ENCODE measurements around the gene C5. TPM values are rescaled to one million over a fixed set of nuclear protein-coding genes. Genes with fewer than 3 reads are reported as not detected.

C5 gene
- total and polyA plus RNA-seq, 8 donors: 12.3 to 91.6 (median 77.8) TPM

DNA sequence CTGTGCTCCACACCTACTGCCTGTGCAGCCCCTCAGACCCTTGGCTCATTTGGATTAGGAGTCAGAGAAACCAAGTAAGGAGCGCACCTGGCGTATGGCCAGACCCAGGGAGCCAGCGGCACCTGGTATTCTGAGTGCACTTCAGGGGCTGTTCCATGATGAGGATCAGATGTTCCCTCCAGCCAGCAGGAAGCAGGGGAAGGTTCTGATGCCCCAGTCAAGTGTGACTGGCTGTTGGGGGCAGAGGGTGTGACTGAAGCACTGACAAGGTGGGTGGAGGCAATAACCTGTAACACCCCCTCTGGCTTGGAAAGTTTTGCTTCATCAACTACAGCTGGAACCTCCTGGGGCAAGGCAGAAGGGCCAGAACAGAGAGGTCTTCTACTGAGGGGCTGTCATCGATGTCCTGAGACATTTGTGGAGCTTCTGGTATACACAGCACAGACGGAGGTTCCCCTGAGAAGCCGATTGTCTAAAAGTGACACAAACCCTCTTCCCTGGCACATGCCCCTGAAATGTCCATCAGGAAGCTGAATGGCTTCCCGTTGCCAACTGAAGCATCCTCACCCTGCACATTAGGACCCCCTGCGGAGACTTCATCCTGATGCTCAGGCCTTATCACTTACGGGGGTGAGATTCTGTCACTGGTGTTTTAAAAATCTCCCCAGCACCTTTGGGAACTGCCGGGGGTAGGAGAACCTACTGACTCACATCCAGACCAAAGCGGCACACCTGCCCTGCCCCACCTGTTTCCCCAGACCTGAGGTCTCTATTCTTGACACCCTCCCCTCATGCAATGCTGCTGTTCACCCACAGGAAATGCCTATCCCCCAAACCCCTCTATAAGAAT is 144.5 kb downstream of the C5 start:
- ATAC-seq: no peak
- TF ChIP-seq, protein P1, sequence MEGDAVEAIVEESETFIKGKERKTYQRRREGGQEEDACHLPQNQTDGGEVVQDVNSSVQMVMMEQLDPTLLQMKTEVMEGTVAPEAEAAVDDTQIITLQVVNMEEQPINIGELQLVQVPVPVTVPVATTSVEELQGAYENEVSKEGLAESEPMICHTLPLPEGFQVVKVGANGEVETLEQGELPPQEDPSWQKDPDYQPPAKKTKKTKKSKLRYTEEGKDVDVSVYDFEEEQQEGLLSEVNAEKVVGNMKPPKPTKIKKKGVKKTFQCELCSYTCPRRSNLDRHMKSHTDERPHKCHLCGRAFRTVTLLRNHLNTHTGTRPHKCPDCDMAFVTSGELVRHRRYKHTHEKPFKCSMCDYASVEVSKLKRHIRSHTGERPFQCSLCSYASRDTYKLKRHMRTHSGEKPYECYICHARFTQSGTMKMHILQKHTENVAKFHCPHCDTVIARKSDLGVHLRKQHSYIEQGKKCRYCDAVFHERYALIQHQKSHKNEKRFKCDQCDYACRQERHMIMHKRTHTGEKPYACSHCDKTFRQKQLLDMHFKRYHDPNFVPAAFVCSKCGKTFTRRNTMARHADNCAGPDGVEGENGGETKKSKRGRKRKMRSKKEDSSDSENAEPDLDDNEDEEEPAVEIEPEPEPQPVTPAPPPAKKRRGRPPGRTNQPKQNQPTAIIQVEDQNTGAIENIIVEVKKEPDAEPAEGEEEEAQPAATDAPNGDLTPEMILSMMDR (IDR thresholded peaks at IDR 0.05): no peak
- H3K9me3 ChIP-seq: no peaks in the 10 kb centered on the region
- peaks cover 0 to 8% of the 10 kb centered on the region in 2 donors for H3K4me1 ChIP-seq
- no peak overlapping the region for H3K4me3 ChIP-seq
- intact Hi-C loops (cut with DNase I): no loop called here
- peaks cover 0 to 71% of the 10 kb centered on the region in 2 donors for H3K36me3 ChIP-seq
- no peak for DNase-seq
- H3K27me3 ChIP-seq: no peaks in the 10 kb centered on the region
- no peak overlapping the region for H3K27ac ChIP-seq

DNA sequence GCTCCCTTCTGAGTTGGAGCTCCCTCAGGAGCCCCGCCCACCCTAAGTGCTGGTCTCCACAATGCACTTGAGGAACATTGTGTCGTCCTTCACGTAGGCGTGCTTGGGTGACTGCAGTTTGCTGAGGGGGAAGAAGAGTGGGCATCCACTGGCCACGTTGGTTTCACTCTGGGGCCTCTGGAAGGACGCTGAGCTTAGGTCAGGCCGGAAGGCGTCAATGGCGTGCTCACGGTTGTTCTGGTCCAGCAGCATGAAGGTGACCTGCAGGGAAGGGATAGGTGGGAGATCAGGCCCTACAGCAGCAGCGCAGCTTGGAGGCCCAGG is 145.1 kb downstream of the C5 start:
- no peak overlapping the region for H3K4me3 ChIP-seq
- intact Hi-C loops (cut with DNase I): no loop called here
- no peaks in the 10 kb centered on the region for H3K27me3 ChIP-seq
- H3K4me1 ChIP-seq: peaks cover 0 to 4% of the 10 kb centered on the region in 2 donors
- DNase-seq (no peak), ATAC-seq (no peak)
- H3K9me3 ChIP-seq: no peaks in the 10 kb centered on the region
- peaks cover 0 to 65% of the 10 kb centered on the region in 2 donors for H3K36me3 ChIP-seq
- TF ChIP-seq, protein P1 (IDR thresholded peaks at IDR 0.05): no peak
- no peak overlapping the region for H3K27ac ChIP-seq

DNA sequence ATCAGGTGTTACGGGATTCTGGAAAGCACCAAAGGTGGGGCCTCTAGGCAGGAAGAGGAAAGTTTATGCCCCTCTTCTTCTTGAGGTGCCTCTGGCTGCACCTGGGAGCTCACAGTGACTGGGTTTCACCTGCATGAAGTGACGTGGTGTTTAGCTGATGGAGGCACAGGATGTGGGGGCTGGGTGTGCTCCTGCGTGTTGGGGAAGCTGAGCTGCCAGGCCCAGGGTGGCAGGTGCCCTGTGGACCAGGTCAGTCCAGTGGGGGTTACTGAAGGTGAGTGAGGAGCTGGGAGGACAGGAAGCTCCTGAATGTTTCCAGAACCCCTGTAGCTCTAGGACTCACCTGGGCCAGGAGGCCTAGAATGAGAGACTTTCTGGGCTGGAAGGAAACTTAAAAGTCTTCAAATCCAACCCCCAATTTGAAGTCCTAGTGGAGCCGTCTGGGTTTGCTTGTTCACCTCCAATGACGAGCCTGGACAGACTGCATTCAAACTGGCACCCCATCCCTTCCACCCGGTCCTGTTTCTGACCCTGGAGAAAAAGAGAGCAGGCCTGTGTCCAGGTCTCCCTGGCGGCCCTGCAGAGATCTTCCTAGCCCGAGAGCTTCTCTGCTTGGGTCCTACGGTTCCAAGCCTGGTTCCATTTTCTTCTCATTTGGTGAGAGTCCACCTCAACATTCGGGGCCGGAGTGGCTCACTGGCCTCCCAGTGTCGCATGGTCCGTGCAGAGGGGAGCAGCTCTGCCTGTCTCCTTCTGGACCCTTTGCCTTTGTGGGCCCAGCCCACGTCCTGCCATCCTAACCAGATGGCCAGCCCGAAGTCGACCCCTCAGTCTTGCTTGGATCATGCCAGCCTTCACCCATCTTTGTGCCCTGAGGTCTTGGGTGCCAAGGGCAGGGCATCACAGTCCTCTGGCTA is 145.8 kb downstream of the C5 start:
- Histone ChIP-seq H3K4me3 (no peak overlapping the region), H3K27ac (no peak overlapping the region), H3K4me1 (no peaks in the 10 kb centered on the region), H3K9me3 (no peaks in the 10 kb centered on the region), H3K36me3 (peaks cover 0 to 59% of the 10 kb centered on the region in 2 donors), H3K27me3 (no peaks in the 10 kb centered on the region)
- intact Hi-C loops (cut with DNase I): no loop called here
- TF ChIP-seq, protein P1 (IDR thresholded peaks at IDR 0.05): no peak
- DNase-seq (no peak), ATAC-seq (no peak)

DNA sequence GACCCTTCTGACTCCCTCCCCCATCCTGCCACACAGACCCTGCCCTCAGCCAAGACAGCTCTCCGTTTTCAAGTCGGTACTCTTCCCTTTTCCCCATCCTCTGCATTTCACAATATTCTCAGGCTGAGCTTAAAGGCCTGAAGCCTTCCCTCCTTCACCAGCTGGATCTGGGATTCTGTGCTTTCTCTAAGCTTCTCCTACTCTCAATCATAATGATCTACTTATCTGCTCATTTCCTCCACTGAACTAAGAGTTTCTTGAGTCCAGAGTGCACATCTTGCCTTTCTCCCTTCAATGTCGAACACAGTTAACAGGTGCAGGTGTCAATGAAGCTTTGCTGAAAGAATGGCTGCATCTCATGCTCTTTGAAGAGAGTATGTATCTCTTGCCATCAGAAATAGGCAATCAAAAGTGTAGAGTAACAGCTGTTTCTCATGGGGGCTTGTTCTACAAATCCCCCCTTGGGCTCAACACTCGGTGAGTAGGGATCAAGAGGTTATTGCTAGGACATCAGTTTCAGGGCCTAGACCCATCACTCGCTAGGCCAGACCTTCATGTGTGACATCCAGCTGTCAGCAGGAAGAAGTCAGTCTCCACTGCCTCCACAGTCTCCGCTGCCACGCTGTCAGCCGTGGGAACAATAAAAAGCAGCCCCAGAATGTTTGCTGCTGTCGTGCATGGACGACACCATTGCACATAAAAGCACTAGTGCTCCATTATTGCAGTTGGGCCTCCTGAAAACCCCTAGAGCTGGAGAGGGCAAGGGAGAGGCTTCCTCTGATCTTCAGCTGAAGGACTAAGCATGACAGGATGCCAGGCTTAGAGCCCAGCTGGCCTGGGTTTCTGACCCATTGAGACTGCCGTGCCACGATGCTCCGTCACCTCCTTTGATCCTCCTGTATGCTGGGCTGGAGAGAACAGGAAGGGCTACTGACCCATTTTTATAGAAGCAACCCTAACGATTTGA is 147.2 kb downstream of the C5 start:
- ATAC-seq: no peak
- intact Hi-C loops (cut with DNase I): no loop called here
- DNase-seq: no peak

More for the DNA sequence above, 147.2 kb downstream of the C5 start:
- Histone ChIP-seq H3K27me3 (no peaks in the 10 kb centered on the region), H3K36me3 (peaks cover 0 to 49% of the 10 kb centered on the region in 2 donors), H3K4me1 (no peaks in the 10 kb centered on the region), H3K9me3 (no peaks in the 10 kb centered on the region), H3K27ac (no peak overlapping the region), H3K4me3 (no peak overlapping the region)
- TF ChIP-seq, protein P1 (IDR thresholded peaks at IDR 0.05): no peak

Other genes starting within 250 kb of the C5 start
- gene PSMD5, start 207.4 kb downstream of the C5 start, total RNA-seq: 10 to 100 TPM; 47.3 to 52.1 TPM
- 10 to 100 TPM; 34.0 to 46.4 (median 42.2) TPM for gene PSMD5, start 207.4 kb downstream of the C5 start, polyA plus RNA-seq (ENCODE audit: insufficient read length in 6 of 6)
- 10 to 100 TPM; 37.0 to 40.2 TPM for gene PHF19, start 173.1 kb downstream of the C5 start, total RNA-seq
- gene PHF19, start 173.1 kb downstream of the C5 start, polyA plus RNA-seq (ENCODE audit: insufficient read length in 6 of 6): 10 to 100 TPM; 43.4 to 55.0 (median 47.5) TPM
- gene TRAF1, start 123.5 kb downstream of the C5 start, total RNA-seq: 1 to 10 TPM; 4.4 to 6.8 TPM
- 10 to 100 TPM in 2 of 6 donors, 1 to 10 TPM in 4; 7.3 to 10.8 (median 8.9) TPM for gene TRAF1, start 123.5 kb downstream of the C5 start, polyA plus RNA-seq (ENCODE audit: insufficient read length in 6 of 6)
- 10 to 100 TPM; 13.6 to 18.5 TPM for gene CNTRL, start 24.7 kb upstream of the C5 start, total RNA-seq
- 10 to 100 TPM; 44.5 to 67.6 (median 56.7) TPM for gene CNTRL, start 24.7 kb upstream of the C5 start, polyA plus RNA-seq (ENCODE audit: insufficient read length in 6 of 6)
- 100 to 1,000 TPM in 1 of 2 donors, 10 to 100 TPM in 1; 94.1 to 111 TPM for gene RAB14, start 151.6 kb upstream of the C5 start, total RNA-seq
- gene RAB14, start 151.6 kb upstream of the C5 start, polyA plus RNA-seq (ENCODE audit: insufficient read length in 6 of 6): 10 to 100 TPM; 81.0 to 92.8 (median 87.5) TPM
- gene GSN, start 217.9 kb upstream of the C5 start, total RNA-seq: 100 to 1,000 TPM; 395 to 485 TPM
- gene GSN, start 217.9 kb upstream of the C5 start, polyA plus RNA-seq (ENCODE audit: insufficient read length in 6 of 6): 10 to 100 TPM; 43.0 to 55.6 (median 53.0) TPM